Left renal pelvis (tissue), 4 donors: ENCODE measurements around the gene SLC2A6. TPM values are rescaled to one million over a fixed set of nuclear protein-coding genes. Genes with fewer than 3 reads are reported as not detected.

Experiments used
- DNase-seq, 4 donors: peaks; one replicate each; pipeline ENCODE4 v3.0.0-alpha.2; 2013; ENCODE audit warnings: low read depth in 4 of 4, low spot score in 3 of 4
- polyA plus RNA-seq, 4 donors: library from polyadenylated mRNA; unstranded; fragments of 120-200 nt; gene quantifications; one replicate each; pipeline ENCODE4 v1.2.1, GENCODE V29; 2013; ENCODE audit not compliant: insufficient read length in 4 of 4

The SLC2A6 gene
- polyA plus RNA-seq, 4 donors, result 0.76 to 1.8 (median 1.5) TPM

- DNase-seq, result no peak
These were observed 34.9 kb downstream of the SLC2A6 start for GRCh38 chr9:133443982-133444381.

- DNase-seq, result no peak
These were observed 35.7 kb downstream of the SLC2A6 start for GRCh38 chr9:133443248-133443647.

DNA sequence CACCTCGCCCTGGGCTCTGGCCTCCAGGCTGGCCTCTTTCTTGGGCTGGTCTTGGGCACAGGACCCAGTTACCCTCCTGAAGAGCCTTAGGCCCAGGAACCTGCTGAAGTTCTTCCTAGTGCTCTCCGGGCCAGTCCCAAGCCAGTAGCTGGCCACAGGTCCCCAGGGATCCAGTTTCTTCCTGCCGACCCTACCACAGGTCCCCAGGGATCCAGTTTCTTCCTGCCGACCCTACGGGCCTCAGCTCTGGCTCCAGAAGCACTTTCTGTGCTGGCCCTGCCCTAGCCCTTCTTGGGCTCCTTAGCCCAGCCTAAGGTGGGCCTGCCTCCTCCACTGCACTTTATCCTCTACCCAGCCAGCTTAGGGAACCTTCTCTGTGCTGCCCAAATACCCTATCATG, 37.3 kb downstream of the SLC2A6 start:
- DNase-seq, result no peak

DNA sequence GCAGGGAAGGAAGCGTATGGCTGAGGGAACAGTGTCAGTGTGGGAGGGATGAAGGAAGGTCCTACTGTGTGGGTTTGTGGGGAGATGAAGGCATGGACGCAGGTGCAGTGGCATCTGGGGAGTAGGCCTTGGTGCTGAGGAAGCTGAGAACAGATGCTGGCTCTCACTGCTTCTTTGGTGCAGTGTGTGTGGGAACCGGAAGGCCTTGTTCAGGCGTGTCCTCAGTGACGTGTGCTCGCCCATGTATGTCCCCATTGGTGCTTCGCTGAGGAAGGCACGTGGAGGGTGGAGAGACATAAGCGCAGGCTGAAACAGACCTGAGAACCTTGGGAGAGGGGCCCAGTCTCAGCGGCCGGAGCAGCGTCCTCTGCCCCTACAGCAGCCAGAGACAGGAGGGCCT, 38.0 kb downstream of the SLC2A6 start:
- DNase-seq, result no peak

- DNase-seq, result no peak
These were observed 39.6 kb downstream of the SLC2A6 start for GRCh38 chr9:133439337-133439736.

DNA sequence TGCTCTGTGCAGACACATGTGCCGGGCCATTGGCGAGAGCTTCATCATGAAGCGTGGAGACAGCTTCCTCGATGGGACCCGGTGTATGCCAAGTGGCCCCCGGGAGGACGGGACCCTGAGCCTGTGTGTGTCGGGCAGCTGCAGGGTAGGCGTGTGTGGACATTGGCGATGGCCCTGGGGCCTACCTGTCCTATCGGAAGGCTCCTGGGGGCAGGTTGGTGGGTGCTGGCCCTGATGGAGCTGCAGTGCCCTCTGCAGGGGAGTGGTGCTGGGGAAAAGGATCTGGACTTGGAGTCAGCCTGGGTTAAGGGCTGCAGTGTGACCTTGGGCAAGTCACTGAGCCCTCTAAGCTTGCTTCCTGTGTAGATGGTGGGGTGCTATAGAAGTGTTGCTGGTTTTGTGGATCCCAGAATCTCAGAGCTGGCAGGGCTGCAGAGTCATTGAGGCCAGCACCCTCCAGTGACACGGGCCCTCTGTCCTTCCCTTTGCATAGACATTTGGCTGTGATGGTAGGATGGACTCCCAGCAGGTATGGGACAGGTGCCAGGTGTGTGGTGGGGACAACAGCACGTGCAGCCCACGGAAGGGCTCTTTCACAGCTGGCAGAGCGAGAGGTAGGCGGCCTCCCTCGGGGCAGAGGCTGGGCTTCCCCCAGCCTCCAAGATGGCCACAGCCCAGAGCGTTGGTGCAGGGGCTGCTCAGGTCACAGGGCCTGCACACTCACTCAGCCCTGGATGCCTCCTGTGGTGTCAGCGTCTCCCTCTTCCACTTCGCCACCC, 41.0 kb downstream of the SLC2A6 start:
- DNase-seq, result no peak

DNA sequence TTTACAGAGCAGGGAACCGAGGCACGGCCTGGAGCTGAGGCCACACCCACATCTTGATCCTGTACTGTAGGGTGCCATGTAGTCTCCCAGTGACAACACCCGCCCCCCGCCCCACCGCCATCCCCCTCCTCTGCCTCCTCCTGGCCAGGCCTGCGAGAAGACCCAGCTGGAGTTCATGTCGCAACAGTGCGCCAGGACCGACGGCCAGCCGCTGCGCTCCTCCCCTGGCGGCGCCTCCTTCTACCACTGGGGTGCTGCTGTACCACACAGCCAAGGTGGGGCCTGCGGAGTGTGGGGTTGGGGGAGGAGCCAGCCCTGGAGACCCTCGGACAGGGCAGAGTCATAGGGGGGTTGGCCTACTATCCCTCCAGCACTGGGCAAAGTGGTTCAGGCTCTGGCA, 42.2 kb downstream of the SLC2A6 start:
- DNase-seq, result no peak

- no peak for DNase-seq
These were observed 45.5 kb downstream of the SLC2A6 start for GRCh38 chr9:133433351-133433843.

- DNase-seq, result no peak
These were observed 48.7 kb downstream of the SLC2A6 start for GRCh38 chr9:133430244-133430643.

GRCh38 chr9:133429641-133430161, 49.2 kb downstream of the SLC2A6 start:
- DNase-seq, result no peak

DNA sequence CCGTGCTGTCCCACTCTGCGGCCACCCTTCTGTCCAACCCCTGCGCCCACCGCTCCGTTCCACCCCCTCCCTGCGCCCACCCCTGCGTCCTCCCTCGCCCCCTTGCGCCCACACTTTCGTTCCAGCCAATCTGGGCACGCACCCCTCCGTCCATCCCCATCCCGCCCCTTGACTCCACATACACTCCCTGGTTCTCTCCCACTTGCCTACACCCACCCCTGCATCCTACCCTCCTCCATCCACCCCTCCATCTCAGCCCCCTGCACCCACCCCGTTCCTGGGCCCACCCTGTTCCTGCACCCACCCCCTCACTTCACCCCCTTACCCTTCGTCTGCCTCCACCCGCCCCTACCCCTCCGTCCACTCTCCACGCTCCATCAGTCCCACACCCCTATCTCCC, 49.7 kb downstream of the SLC2A6 start:
- no peak for DNase-seq

- DNase-seq, result peak in 1 of 4 donors; percentile 42
These were observed 50.2 kb downstream of the SLC2A6 start for GRCh38 chr9:133428617-133429101.

DNA sequence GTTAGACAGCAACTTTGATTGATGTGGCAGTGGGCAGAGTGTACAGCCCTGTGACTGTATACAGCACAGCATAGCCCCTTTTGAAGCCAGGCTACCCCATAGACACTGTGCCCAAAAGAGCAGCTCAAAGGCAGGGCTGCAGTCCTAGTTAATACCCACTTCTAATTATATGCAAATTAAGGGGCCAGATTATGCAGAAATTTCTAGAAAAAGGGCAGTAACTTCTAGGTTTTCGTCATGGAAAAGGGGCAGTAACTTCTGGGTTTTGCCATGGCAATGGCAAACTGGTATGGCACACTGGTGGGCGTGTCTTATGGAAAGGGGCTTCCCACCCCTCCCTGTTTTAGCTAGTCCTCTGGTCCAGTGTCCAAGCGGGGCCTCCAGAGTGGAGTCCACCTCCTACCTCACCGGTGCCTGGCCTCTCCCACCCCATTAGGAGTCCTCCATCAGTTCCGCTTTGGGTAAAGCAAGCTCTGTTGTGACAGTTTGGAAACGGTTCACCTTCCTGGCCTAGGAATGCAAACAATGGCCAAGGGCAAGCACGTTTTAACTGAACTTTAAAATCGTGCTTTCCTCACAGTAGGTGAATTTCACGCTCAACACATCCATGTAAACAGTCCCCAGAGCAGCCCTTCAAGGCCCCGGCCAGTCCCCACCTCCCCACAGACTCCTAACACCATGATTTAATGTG, 51.1 kb downstream of the SLC2A6 start:
- no peak for DNase-seq

DNA sequence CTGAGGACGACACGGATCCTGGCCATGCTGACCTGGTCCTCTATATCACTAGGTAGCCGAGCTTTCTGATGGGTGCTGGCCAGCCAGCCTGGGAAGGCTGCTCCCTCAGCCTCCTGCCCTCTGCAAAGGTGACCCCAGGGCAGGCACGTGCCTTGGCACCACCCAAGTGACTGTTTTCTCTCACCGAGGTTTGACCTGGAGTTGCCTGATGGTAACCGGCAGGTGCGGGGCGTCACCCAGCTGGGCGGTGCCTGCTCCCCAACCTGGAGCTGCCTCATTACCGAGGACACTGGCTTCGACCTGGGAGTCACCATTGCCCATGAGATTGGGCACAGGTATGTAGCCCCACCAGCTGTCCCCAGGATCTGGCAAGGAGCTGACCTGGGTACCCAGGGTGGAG, 52.9 kb downstream of the SLC2A6 start:
- no peak for DNase-seq

GRCh38 chr9:133425049-133425632, 53.8 kb downstream of the SLC2A6 start:
- DNase-seq, result no peak

GRCh38 chr9:133424187-133424586, 54.7 kb downstream of the SLC2A6 start:
- DNase-seq, result no peak

GRCh38 chr9:133423216-133423615, 55.7 kb downstream of the SLC2A6 start:
- DNase-seq, result no peak

- DNase-seq, result no peak
These were observed 57.0 kb downstream of the SLC2A6 start, which contains the start of gene ADAMTS13 for GRCh38 chr9:133421615-133422542. Gene ADAMTS13 (plus strand): TSS chr9:133422367. CDS start chr9:133422444, 77 bp downstream.
